HG03520 (cell line): ENCODE data around the gene HINT2.

Source experiments
- ATAC-seq: cut with Tn5 transposase; IDR thresholded peaks from one replicate; pipeline ENCODE4 v1.9.1; 2021; ENCODE audit warnings: mild to moderate bottlenecking, moderate library complexity; ENCODE audit not compliant: unreplicated experiment

HINT2 gene

GRCh38 chr9:35781066-35781465 is 33.8 kb downstream of the HINT2 start:
- no peak for ATAC-seq

GRCh38 chr9:35778496-35778895 is 36.3 kb downstream of the HINT2 start:
- no peak for ATAC-seq

- ATAC-seq, result no peak
Measured at GRCh38 chr9:35776018-35776417, 38.8 kb downstream of the HINT2 start.

GRCh38 chr9:35774907-35775635 is 39.8 kb downstream of the HINT2 start:
- ATAC-seq, result no peak

- no peak for ATAC-seq
Measured at GRCh38 chr9:35771943-35772342, 42.9 kb downstream of the HINT2 start.

- no peak for ATAC-seq
Measured at GRCh38 chr9:35771534-35771933, 43.3 kb downstream of the HINT2 start.

GRCh38 chr9:35771075-35771433 is 43.8 kb downstream of the HINT2 start:
- no peak for ATAC-seq

GRCh38 chr9:35769763-35770162 is 45.1 kb downstream of the HINT2 start:
- ATAC-seq, result no peak

GRCh38 chr9:35767458-35767857 is 47.4 kb downstream of the HINT2 start:
- ATAC-seq, result no peak

GRCh38 chr9:35766997-35767396 is 47.8 kb downstream of the HINT2 start:
- no peak for ATAC-seq

- ATAC-seq, result no peak
Measured at GRCh38 chr9:35763803-35764202, 51.0 kb downstream of the HINT2 start.

GRCh38 chr9:35763181-35763580 is 51.7 kb downstream of the HINT2 start:
- ATAC-seq, result no peak
